Uterus (tissue), 4 donors: ENCODE data around the gene HTR1D. TPM values are rescaled to one million over a fixed set of nuclear protein-coding genes. Genes with fewer than 3 reads are reported as not detected.
"Not testable (repeated sequence)": the region's sequence is repeated elsewhere in the genome, so short reads cannot be mapped to it uniquely, and the experiment has no call there.

ENCODE experiments used
- DNase-seq, 2 donors: peaks; one replicate each; pipeline ENCODE4 v3.0.0-alpha.2; 2019 to 2020
- H3K27ac ChIP-seq, 2 donors: fragments of 200-600 bp; sonication (generic); 1 replicate in 1 of 2; 2 replicates in 1 of 2; pipeline ENCODE4 v1.5.1; 2016 to 2018
- H3K27me3 ChIP-seq, 2 donors: fragments of 200-600 bp; sonication (generic); one replicate each; pipeline ENCODE4 v1.5.1; 2018 to 2019; ENCODE audit warnings: control low read depth in 1 of 2
- H3K36me3 ChIP-seq, 2 donors: fragments of 200-600 bp; sonication (generic); one replicate each; pipeline ENCODE4 v1.5.1; 2019; ENCODE audit warnings: control low read depth in 1 of 2
- H3K4me1 ChIP-seq, 2 donors: fragments of 200-600 bp; sonication (generic); one replicate each; pipeline ENCODE4 v1.5.1; 2018 to 2019; ENCODE audit warnings: control low read depth in 1 of 2
- H3K4me3 ChIP-seq, 2 donors: fragments of 200-600 bp; sonication (generic); 1 replicate in 1 of 2; 2 replicates in 1 of 2; pipeline ENCODE4 v1.5.1; 2018 to 2019; ENCODE audit warnings: mild to moderate bottlenecking in 1 of 2
- H3K9me3 ChIP-seq, 2 donors: fragments of 200-600 bp; sonication (generic); one replicate each; pipeline ENCODE4 v1.5.1; 2019; ENCODE audit warnings: control low read depth in 1 of 2
- POLR2A ChIP-seq, 2 donors: fragments of 450-650 bp; IDR thresholded peaks; one replicate each; pipeline ENCODE4 v1.6.1; 2016; ENCODE audit warnings: antibody characterized with exemption in 2 of 2, mild to moderate bottlenecking in 1 of 2, moderate library complexity in 1 of 2
- intact Hi-C: fragments of 100-400 bp; cut with DNase I; formaldehyde crosslinking; loops from one replicate; pipeline ENCODE4 v1.15.1; 2023; ENCODE audit warnings: low total_unique reads
- total RNA-seq, 4 donors: library from RNA; depleted of rRNA in 3 of 4; stranded (reverse); fragments of >200 nt in 3 of 4; gene quantifications; one replicate each; pipeline versions ENCODE4 v1.1.0 to v1.2.4, GENCODE V29; 2014 to 2023
- TF ChIP-seq, protein P1 (sequence below), 4 experiments: fragments of 200-600 bp in 2 of 4; fragments of 450-650 bp in 2 of 4; sonication (generic) in 2 of 4; IDR thresholded peaks; one replicate each; pipeline ENCODE4 v1.5.1; 2016 to 2019; ENCODE audit warnings: antibody characterized with exemption in 4 of 4, mild to moderate bottlenecking in 2 of 4, moderate library complexity in 1 of 4
- donor health status: DM: yes; HTN: yes; CAD: no.

The HTR1D gene
- not detected for total RNA-seq

GRCh38 chr1:23217421-23218115 is at the start of gene HTR1D:
Gene HTR1D (minus strand): TSS chr1:23217502. CDS start chr1:23194219, 23,283 bp downstream.
- peaks cover 8 to 14% of the 10 kb centered on the region in 2 donors for H3K27me3 ChIP-seq
- intact Hi-C loops = no loop called here
- TF ChIP-seq, protein P1, sequence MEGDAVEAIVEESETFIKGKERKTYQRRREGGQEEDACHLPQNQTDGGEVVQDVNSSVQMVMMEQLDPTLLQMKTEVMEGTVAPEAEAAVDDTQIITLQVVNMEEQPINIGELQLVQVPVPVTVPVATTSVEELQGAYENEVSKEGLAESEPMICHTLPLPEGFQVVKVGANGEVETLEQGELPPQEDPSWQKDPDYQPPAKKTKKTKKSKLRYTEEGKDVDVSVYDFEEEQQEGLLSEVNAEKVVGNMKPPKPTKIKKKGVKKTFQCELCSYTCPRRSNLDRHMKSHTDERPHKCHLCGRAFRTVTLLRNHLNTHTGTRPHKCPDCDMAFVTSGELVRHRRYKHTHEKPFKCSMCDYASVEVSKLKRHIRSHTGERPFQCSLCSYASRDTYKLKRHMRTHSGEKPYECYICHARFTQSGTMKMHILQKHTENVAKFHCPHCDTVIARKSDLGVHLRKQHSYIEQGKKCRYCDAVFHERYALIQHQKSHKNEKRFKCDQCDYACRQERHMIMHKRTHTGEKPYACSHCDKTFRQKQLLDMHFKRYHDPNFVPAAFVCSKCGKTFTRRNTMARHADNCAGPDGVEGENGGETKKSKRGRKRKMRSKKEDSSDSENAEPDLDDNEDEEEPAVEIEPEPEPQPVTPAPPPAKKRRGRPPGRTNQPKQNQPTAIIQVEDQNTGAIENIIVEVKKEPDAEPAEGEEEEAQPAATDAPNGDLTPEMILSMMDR (IDR thresholded peaks at IDR 0.05) = no peak
- TF ChIP-seq POLR2A (IDR thresholded peaks at IDR 0.05) = no peak
- H3K27ac ChIP-seq = no peak within 1 kb of the TSS
- no peaks in the 10 kb centered on the region for H3K36me3 ChIP-seq
- H3K9me3 ChIP-seq = no peaks in the 10 kb centered on the region
- DNase-seq = no peak
- H3K4me1 ChIP-seq = peaks cover 0 to 12% of the 10 kb centered on the region in 2 donors
- H3K4me3 ChIP-seq = peak within 1 kb of the TSS in 1 of 2 donors; percentile 15

GRCh38 chr1:23263380-23263887 is 46.1 kb upstream of the HTR1D start:
- intact Hi-C loops = no loop called here
- H3K4me3 ChIP-seq = no peak overlapping the region
- no peak for TF ChIP-seq POLR2A (IDR thresholded peaks at IDR 0.05)
- TF ChIP-seq, protein P1 (IDR thresholded peaks at IDR 0.05) = no peak

GRCh38 chr1:23258082-23258481 is 40.8 kb upstream of the HTR1D start:
- intact Hi-C loops = not testable (repeated sequence)

More at GRCh38 chr1:23263380-23263887, 46.1 kb upstream of the HTR1D start:
- no peaks in the 10 kb centered on the region for H3K27me3 ChIP-seq
- no peaks in the 10 kb centered on the region for H3K4me1 ChIP-seq
- H3K9me3 ChIP-seq = no peaks in the 10 kb centered on the region
- no peak for DNase-seq
- H3K27ac ChIP-seq = no peak overlapping the region
- H3K36me3 ChIP-seq = no peaks in the 10 kb centered on the region

GRCh38 chr1:23257371-23257770 is 40.1 kb upstream of the HTR1D start:
- H3K27me3 ChIP-seq, intact Hi-C loops, H3K9me3 ChIP-seq, H3K4me3 ChIP-seq, H3K4me1 ChIP-seq, DNase-seq, H3K27ac ChIP-seq, H3K36me3 ChIP-seq: not testable (repeated sequence)

More at GRCh38 chr1:23258082-23258481, 40.8 kb upstream of the HTR1D start:
- not testable (repeated sequence) for H3K9me3 ChIP-seq, H3K27me3 ChIP-seq, DNase-seq, H3K27ac ChIP-seq, H3K4me1 ChIP-seq, H3K36me3 ChIP-seq, H3K4me3 ChIP-seq

DNA sequence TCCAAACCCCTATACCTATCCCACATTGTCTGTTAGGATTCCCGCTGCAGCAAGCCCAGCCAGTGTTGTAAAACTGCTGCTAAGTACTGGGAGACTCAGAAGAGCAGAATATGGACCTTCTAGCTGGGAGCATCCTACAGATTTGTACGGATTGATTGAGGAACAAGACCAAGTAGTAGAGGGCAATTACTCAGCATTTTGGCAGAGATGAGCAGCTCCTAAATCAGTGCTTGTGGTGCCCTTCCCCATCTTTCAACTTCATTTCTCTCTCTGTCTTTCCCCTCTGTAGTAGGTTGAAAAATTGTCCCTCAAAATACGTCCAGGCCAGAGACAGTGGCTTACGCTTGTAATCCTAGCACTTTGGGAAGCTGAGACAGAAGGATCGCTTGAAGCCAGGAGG is 37.3 kb upstream of the HTR1D start:
- Histone ChIP-seq H3K9me3 (no peaks in the 10 kb centered on the region), H3K36me3 (no peaks in the 10 kb centered on the region), H3K4me3 (no peak overlapping the region), H3K27me3 (no peaks in the 10 kb centered on the region), H3K27ac (no peak overlapping the region), H3K4me1 (no peaks in the 10 kb centered on the region)
- TF ChIP-seq POLR2A (IDR thresholded peaks at IDR 0.05) = no peak
- TF ChIP-seq, protein P1 (IDR thresholded peaks at IDR 0.05) = no peak
- no peak for DNase-seq
- intact Hi-C loops = no loop called here

- no peak for DNase-seq
- Histone ChIP-seq H3K9me3 (no peaks in the 10 kb centered on the region), H3K27me3 (no peaks in the 10 kb centered on the region), H3K36me3 (no peaks in the 10 kb centered on the region), H3K4me3 (no peak overlapping the region), H3K4me1 (no peaks in the 10 kb centered on the region), H3K27ac (no peak overlapping the region)
- TF ChIP-seq, protein P1 (IDR thresholded peaks at IDR 0.05) = no peak
- TF ChIP-seq POLR2A (IDR thresholded peaks at IDR 0.05) = no peak
- intact Hi-C loops = no loop called here
Measured at GRCh38 chr1:23251812-23252211, 34.5 kb upstream of the HTR1D start.
